ENCODE results near the gene DNAH5. TPM values are rescaled to one million over a fixed set of nuclear protein-coding genes. Genes with fewer than 3 reads are reported as not detected.

Gene DNAH5
- total and polyA plus RNA-seq, 2 donors (not counting 3 experiments of a cell fraction or from before 2014, with no cell fraction given) = 0.23 to 1.7 TPM

DNA sequence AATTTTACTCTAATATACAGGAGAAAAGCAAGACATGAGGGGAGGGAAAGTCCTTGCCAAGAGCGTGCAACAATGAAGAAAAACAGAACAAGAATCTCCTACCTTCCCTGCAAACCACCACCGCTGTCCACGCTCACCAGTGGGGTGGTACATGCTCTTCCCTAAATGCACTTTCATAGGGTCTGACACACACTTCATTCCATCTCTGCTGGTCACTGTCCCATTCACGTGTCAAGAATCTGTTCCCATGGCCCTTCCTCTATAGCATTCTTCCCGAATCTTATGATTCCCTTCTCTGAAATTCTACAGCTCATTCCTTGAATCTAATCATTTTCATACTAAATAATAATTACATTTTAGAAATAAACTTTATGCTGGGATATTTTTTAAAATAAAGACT, 11.4 kb upstream of the DNAH5 start:
- ChIA-PET CTCF (no interaction called here), POLR2A (no interaction called here)
- dilution Hi-C loops (cut with MboI; ENCODE audit: extremely low pct_ligation_motif_present, low sequenced_read_pairs) (no loop called here), intact Hi-C loops (cut with micrococcal nuclease) (loop anchor here (2.0 kb wide), 1 partner anchor 477 kb away; no protein-coding TSS in a partner anchor)
- DNase-seq (ENCODE audit: low read depth, low spot score) = no peak
- Histone ChIP-seq H3K36me3 (ENCODE audit: control insufficient read depth in 2 of 2, extremely low read depth in 1 of 2, insufficient read depth in 2 of 2, low read length in 2 of 2) (no peaks in the 10 kb centered on the region), H4K20me1 (replicated peaks; ENCODE audit: control insufficient read depth, extremely low read depth, insufficient read depth, low read length) (no peaks in the 10 kb centered on the region), H3K79me2 (ENCODE audit: control insufficient read depth, insufficient read depth, low read length) (no peaks in the 10 kb centered on the region), H3K9ac (replicated peaks; ENCODE audit: extremely low read depth, insufficient read depth, low read length) (no peak overlapping the region), H3K27ac (ENCODE audit: insufficient read depth, low read depth, low read length) (no peak overlapping the region), H3K9me1 (replicated peaks; ENCODE audit: control insufficient read depth, extremely low read depth, insufficient read depth, low read length) (no peaks in the 10 kb centered on the region), H2AFZ (ENCODE audit: low read depth, low read length) (no peak overlapping the region), H3K4me3 (replicated peaks in 1 of 3; ENCODE audit: insufficient read depth in 1 of 3, low read depth in 1 of 3, low read length in 3 of 3) (no peak overlapping the region), H3K4me1 (ENCODE audit: control insufficient read depth, extremely low read depth, insufficient read depth, low read length) (no peaks in the 10 kb centered on the region), H3K4me2 (ENCODE audit: insufficient read depth, low read length) (no peak overlapping the region), H3K27me3 (ENCODE audit: control insufficient read depth in 2 of 2, insufficient read depth in 2 of 2, low read length in 2 of 2) (peaks cover 5 to 6% of the 10 kb centered on the region in 2 experiments), H3K9me3 (replicated peaks; ENCODE audit: control insufficient read depth, insufficient read depth, low read length) (no peaks in the 10 kb centered on the region)
- TF ChIP-seq FOS (IDR thresholded peaks at IDR 0.05; ENCODE audit: borderline replicate concordance, insufficient read depth, low read length) (no peak), JUN (IDR thresholded peaks at IDR 0.05; ENCODE audit: borderline replicate concordance, insufficient read depth, insufficient read length, low read depth) (no peak), GATA2 (IDR thresholded peaks at IDR 0.05; ENCODE audit: insufficient read depth, insufficient read length, low read depth, low read length) (no peak), POLR2A (IDR thresholded peaks at IDR 0.05; ENCODE audit: low read depth, low read length) (no peak), POLR2AphosphoS5 (IDR thresholded peaks at IDR 0.05; ENCODE audit: insufficient read depth, low read depth, low read length) (no peak), MAX (IDR thresholded peaks at IDR 0.05; ENCODE audit: insufficient read depth, insufficient read length) (no peak), EZH2 (IDR thresholded peaks at IDR 0.05; ENCODE audit: borderline replicate concordance, low read depth, low read length, severe bottlenecking) (no peak), MYC (IDR thresholded peaks at IDR 0.05; ENCODE audit: low read depth, low read length) (no peak)
- TF ChIP-seq, protein P1, sequence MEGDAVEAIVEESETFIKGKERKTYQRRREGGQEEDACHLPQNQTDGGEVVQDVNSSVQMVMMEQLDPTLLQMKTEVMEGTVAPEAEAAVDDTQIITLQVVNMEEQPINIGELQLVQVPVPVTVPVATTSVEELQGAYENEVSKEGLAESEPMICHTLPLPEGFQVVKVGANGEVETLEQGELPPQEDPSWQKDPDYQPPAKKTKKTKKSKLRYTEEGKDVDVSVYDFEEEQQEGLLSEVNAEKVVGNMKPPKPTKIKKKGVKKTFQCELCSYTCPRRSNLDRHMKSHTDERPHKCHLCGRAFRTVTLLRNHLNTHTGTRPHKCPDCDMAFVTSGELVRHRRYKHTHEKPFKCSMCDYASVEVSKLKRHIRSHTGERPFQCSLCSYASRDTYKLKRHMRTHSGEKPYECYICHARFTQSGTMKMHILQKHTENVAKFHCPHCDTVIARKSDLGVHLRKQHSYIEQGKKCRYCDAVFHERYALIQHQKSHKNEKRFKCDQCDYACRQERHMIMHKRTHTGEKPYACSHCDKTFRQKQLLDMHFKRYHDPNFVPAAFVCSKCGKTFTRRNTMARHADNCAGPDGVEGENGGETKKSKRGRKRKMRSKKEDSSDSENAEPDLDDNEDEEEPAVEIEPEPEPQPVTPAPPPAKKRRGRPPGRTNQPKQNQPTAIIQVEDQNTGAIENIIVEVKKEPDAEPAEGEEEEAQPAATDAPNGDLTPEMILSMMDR (IDR thresholded peaks at IDR 0.05; ENCODE audit: extremely low read depth in 1 of 2, insufficient read depth in 1 of 2, low read depth in 1 of 2, low read length in 2 of 2) = no peak
- BruUV-seq (replicated peaks) = no TSS peak
- no peak for FAIRE-seq

All from endothelial cell of umbilical vein (primary cell).